Stimulated activated naive CD8-positive, alpha-beta T cell treated with anti-CD3 and anti-CD28 coated beads, Interleukin-15, amount 100 ng/mL, for 72 hours (primary cell): ENCODE measurements around the gene IL36A.

ENCODE experiments used
- ATAC-seq: fragments of 150-1000 bp; cut with Tn5 transposase; 2 replicates; pipeline ENCODE4 v1.10.0; 2021; ENCODE audit warnings: mild to moderate bottlenecking, moderate library complexity
- DNase-seq, 2 donors: peaks; one replicate each; pipeline ENCODE4 v3.0.0; 2021 to 2022
- H3K27ac Mint-ChIP-seq, 2 donors: one replicate each; pipeline ENCODE4 v1.8.0; 2022; ENCODE audit warnings: mild to moderate bottlenecking in 2 of 2, mixed read lengths in 2 of 2, moderate library complexity in 2 of 2
- H3K27me3 Mint-ChIP-seq: one replicate; pipeline ENCODE4 v1.8.0; 2022; ENCODE audit warnings: mixed read lengths
- H3K4me1 Mint-ChIP-seq: one replicate; pipeline ENCODE4 v1.8.0; 2022; ENCODE audit warnings: mild to moderate bottlenecking, mixed read lengths
- H3K4me3 Mint-ChIP-seq, 2 donors: one replicate each; pipeline ENCODE4 v1.8.0; 2022; ENCODE audit warnings: mild to moderate bottlenecking in 2 of 2, mixed read lengths in 2 of 2, moderate library complexity in 1 of 2
- H3K9me3 Mint-ChIP-seq, 2 donors: one replicate each; pipeline ENCODE4 v1.8.0; 2022; ENCODE audit warnings: mixed read lengths in 2 of 2

The IL36A gene

DNA sequence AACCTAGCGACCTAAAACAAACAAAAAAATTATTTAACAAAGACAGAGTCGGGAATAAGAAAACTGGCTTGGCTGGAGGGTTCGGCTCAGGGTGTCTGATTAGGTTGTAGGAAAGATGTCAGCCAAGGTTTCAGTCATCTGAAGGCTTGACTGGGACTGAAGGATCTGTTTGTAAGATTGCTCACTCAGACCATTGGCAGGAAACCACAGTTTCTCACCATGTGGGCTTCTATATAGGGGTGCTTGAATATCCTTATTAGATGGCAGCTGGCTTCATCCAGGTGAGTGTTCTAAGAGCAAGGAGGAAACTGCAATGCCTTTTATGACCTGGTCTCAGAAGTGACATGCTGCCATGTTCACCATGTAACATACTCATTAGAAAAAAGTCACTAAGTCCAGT lies 48.4 kb downstream of the IL36A start:
- peaks cover 20 to 36% of the 10 kb centered on the region in 2 donors for H3K9me3 Mint-ChIP-seq
- H3K4me1 Mint-ChIP-seq: no peaks in the 10 kb centered on the region
- H3K4me3 Mint-ChIP-seq: no peak overlapping the region
- ATAC-seq: peak; percentile 52
- no peaks in the 10 kb centered on the region for H3K27me3 Mint-ChIP-seq
- no peak for DNase-seq
- H3K27ac Mint-ChIP-seq: peak overlapping the region in 1 of 2 donors; percentile 79

DNA sequence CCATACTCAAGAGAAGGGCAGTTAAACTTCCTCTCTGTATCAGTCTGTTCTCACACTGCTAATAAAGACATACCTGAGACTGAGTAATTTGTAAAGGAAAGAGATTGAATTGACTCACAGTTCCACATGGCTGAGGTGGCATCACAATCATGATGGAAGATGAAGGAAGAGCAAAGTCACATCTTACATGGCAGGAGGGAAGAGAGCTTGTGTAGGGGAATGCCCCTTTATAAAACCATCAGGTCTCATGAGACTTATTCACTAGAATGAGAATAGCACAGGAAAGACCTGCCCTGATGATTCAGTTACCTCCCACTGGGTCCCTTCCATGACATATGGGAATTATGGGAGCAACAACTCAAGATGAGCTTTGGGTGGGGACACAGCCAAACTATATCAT lies 48.8 kb downstream of the IL36A start:
- H3K4me1 Mint-ChIP-seq: no peaks in the 10 kb centered on the region
- DNase-seq (no peak), ATAC-seq (no peak)
- H3K27me3 Mint-ChIP-seq: no peaks in the 10 kb centered on the region
- H3K4me3 Mint-ChIP-seq: no peak overlapping the region
- peak overlapping the region in 1 of 2 donors; percentile 79 for H3K27ac Mint-ChIP-seq
- peaks cover 20 to 36% of the 10 kb centered on the region in 2 donors for H3K9me3 Mint-ChIP-seq

DNA sequence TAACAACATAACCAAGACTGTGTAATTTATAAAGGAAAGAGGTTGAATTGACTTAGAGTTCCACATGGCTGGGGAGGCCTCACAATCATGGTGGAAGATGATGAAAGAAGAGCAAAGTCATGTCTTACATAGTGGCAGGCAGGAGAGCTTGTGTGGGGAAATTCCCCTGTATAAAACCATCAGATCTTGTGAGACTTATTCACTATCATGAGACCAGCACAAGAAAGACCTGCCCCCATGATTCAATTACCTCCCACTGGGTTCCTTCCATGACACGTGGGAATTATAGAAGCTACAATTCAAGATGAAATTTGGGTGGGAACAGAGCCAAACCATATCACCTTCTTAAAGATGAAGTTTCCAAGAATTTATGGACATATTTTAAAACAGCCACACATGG lies 51.3 kb downstream of the IL36A start:
- peaks cover 20 to 29% of the 10 kb centered on the region in 2 donors for H3K9me3 Mint-ChIP-seq
- H3K27me3 Mint-ChIP-seq: no peaks in the 10 kb centered on the region
- H3K27ac Mint-ChIP-seq: peak overlapping the region in 1 of 2 donors; percentile 59
- no peak overlapping the region for H3K4me3 Mint-ChIP-seq
- DNase-seq: no peak
- peak; percentile 35 for ATAC-seq
- H3K4me1 Mint-ChIP-seq: no peaks in the 10 kb centered on the region

DNA sequence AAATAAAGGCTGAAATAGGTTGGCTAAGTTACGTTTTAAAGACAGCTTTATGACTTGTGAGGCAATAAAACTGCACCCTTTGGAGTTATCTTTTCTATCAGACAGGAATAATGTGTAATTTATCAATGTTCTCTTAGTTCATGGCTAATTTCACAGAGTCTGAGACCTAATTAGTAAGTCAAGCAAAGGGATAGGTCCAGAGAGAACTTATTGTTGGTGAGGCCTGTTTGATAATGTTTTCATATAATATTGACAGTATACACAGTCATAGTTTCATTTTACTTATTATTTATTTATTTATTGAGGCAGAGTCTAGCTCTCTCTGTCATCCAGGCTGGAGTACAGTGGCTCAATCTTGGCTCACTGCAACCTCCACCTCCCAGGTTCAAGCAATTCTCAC lies 51.9 kb downstream of the IL36A start:
- DNase-seq: no peak
- no peaks in the 10 kb centered on the region for H3K4me1 Mint-ChIP-seq
- no peak overlapping the region for H3K27ac Mint-ChIP-seq
- ATAC-seq: no peak
- no peaks in the 10 kb centered on the region for H3K27me3 Mint-ChIP-seq
- H3K9me3 Mint-ChIP-seq: peaks cover 20 to 29% of the 10 kb centered on the region in 2 donors
- H3K4me3 Mint-ChIP-seq: no peak overlapping the region
